GM12878 (cell line): ENCODE results near the gene DCDC1. TPM values are rescaled to one million over a fixed set of nuclear protein-coding genes. Genes with fewer than 3 reads are reported as not detected.

Source experiments
- ATAC-seq: fragments of 200-7000 bp; cut with Tn5 transposase; 3 replicates; pipeline ENCODE4 v1.9.1; 2020; ENCODE audit warnings: mild to moderate bottlenecking, moderate library complexity
- BruUV-seq: library from RNA; stranded (reverse); fragments of 400-500 nt; replicated peaks from 2 replicates; lab custom pipeline; 2021; lab: Mats Ljungman, UMichigan
- CTCF ChIA-PET: fragments of 300-600 bp; sonication (Branson Sonifier 250); formaldehyde crosslinking; extraction: SDS; loops from one replicate; lab custom pipeline; 2021; ENCODE audit warnings: inconsistent platforms; lab: Yijun Ruan, JAX
- POLR2A ChIA-PET: fragments of 350-600 bp; formaldehyde crosslinking; extraction: SDS; loops from one replicate; lab custom pipeline; 2021; ENCODE audit warnings: inconsistent platforms; lab: Charles Lee
- RAD21 ChIA-PET: fragments of 300-600 bp; sonication (Branson Sonifier 250); formaldehyde crosslinking; loops from one replicate; lab custom pipeline; 2023; ENCODE audit warnings: antibody characterized with exemption; ENCODE audit not compliant: unreplicated experiment; lab: Charles Lee
- SMC1A ChIA-PET: fragments of 300-600 bp; sonication (Branson Sonifier 250); formaldehyde crosslinking; loops from one replicate; lab custom pipeline; 2023; ENCODE audit not compliant: unreplicated experiment, uncharacterized antibody; lab: Charles Lee
- DNase-seq: peaks from one replicate; pipeline ENCODE4 v3.0.0-alpha.2; 2011; ENCODE audit warnings: low read depth, low spot score
- FAIRE-seq: peaks from 3 replicates; lab custom pipeline; 2011; peaks lifted over from hg19 to GRCh38; lab: Jason Lieb, UNC
- H2AFZ ChIP-seq: 2 replicates; pipeline ENCODE4 v1.6.0; 2011; ENCODE audit warnings: low read depth, low read length, control low read depth; ENCODE audit not compliant: control insufficient read depth
- H3K27ac ChIP-seq: 2 replicates; pipeline ENCODE4 v1.5.1; 2011; ENCODE audit warnings: control low read depth; ENCODE audit not compliant: control insufficient read depth, insufficient read depth
- H3K27me3 ChIP-seq, 2 experiments: replicated peaks in 1 of 2; 2 replicates each; pipeline versions ENCODE4 v1.6.0 to v1.6.1; 2011; ENCODE audit warnings: low read length in 1 of 2; ENCODE audit not compliant: control insufficient read depth in 2 of 2, insufficient read depth in 2 of 2
- H3K36me3 ChIP-seq, 2 experiments: 2 replicates each; pipeline ENCODE4 v1.5.1; 2011; ENCODE audit warnings: low read length in 1 of 2; ENCODE audit not compliant: control insufficient read depth in 2 of 2, insufficient read depth in 2 of 2
- H3K4me1 ChIP-seq: 2 replicates; pipeline ENCODE4 v1.6.1; 2011; ENCODE audit warnings: mild to moderate bottlenecking, low read length, moderate library complexity, mixed read lengths; ENCODE audit not compliant: control insufficient read depth, insufficient read depth
- H3K4me2 ChIP-seq: 2 replicates; pipeline ENCODE4 v1.6.0; 2011; ENCODE audit warnings: control low read depth; ENCODE audit not compliant: control insufficient read depth, insufficient read depth
- H3K4me3 ChIP-seq: fragments of 200-600 bp; sonication (generic); 2 replicates; pipeline ENCODE4 v1.5.1; 2016
- H3K79me2 ChIP-seq: 2 replicates; pipeline ENCODE4 v1.6.0; 2011; ENCODE audit warnings: low read length; ENCODE audit not compliant: control insufficient read depth, insufficient read depth
- H3K9ac ChIP-seq: 2 replicates; pipeline ENCODE4 v1.8.0; 2011; ENCODE audit warnings: low read length, control low read depth, mixed read lengths; ENCODE audit not compliant: control insufficient read depth, insufficient read depth
- H3K9me3 ChIP-seq: replicated peaks from 3 replicates; pipeline ENCODE4 v1.5.1; 2011; ENCODE audit warnings: mild to moderate bottlenecking, low read length; ENCODE audit not compliant: control insufficient read depth, insufficient read depth
- H4K20me1 ChIP-seq: 2 replicates; pipeline ENCODE4 v1.6.0; 2011; ENCODE audit not compliant: control insufficient read depth, insufficient read depth
- BRCA1 ChIP-seq: IDR thresholded peaks from 2 replicates; pipeline ENCODE4 v1.6.1; 2011; ENCODE audit warnings: low read depth, low read length, improper control_type of control experiment
- ESRRA ChIP-seq: IDR thresholded peaks from 2 replicates; pipeline ENCODE4 v1.6.1; 2012; ENCODE audit warnings: mild to moderate bottlenecking, low read length, improper control_type of control experiment
- NFIC ChIP-seq: IDR thresholded peaks from 2 replicates; pipeline ENCODE4 v1.6.1; 2012; ENCODE audit warnings: low read depth, mild to moderate bottlenecking, inconsistent platforms, low read length, moderate library complexity
- RELA ChIP-seq: fragments of 450-650 bp; IDR thresholded peaks from 2 replicates; pipeline ENCODE4 v1.8.0; 2014; ENCODE audit warnings: borderline replicate concordance; ENCODE audit not compliant: partially characterized antibody
- ZBTB40 ChIP-seq: fragments of 450-650 bp; IDR thresholded peaks from 2 replicates; pipeline ENCODE4 v1.6.1; 2016; ENCODE audit warnings: mild to moderate bottlenecking, moderate library complexity, borderline replicate concordance
- WGBS: methylation state at CpG from one replicate; pipeline ENCODE4 v1.1.6; 2016; ENCODE audit warnings: low lambda C conversion rate; ENCODE audit not compliant: insufficient replicate concordance, insufficient coverage; ENCODE audit errors: missing lambda C conversion rate; 5-methylcytosine and 5-hydroxymethylcytosine counted together
- in situ Hi-C: fragments of 300-500 bp; cut with MboI; formaldehyde crosslinking; loops from 9 replicates; pipeline ENCODE4 v1.14.3; 2018; ENCODE audit warnings: mixed read lengths
- intact Hi-C: fragments of 100-400 bp; cut with micrococcal nuclease; formaldehyde crosslinking; loops from one replicate; pipeline ENCODE4 v1.14.2; 2022; ENCODE audit not compliant: unreplicated experiment
- polyA plus RNA-seq, 11 experiments: library from polyadenylated mRNA; depleted of rRNA in 4 of 11; unstranded in 6 of 11; stranded (reverse) in 5 of 11; fragments of >200 nt; fragmentation: Nextera tagmentation in 4 of 11; fragmentation: Illumina TruSeq in 1 of 11; extraction: Ambion mirVana in 4 of 11; extraction: Trizol in 1 of 11; gene quantifications; 1 replicate in 1 of 11; 2 replicates in 10 of 11; pipeline versions ENCODE4 v1.2.1 to v1.2.3, GENCODE V29; 2011 to 2016; ENCODE audit warnings: inconsistent platforms in 2 of 11, missing spikeins in 2 of 11, low read depth in 1 of 11
- total RNA-seq, 4 experiments: library from RNA; depleted of rRNA in 3 of 4; stranded (reverse); fragments of >200 nt in 3 of 4; fragmentation: Illumina TruSeq in 1 of 4; extraction: Trizol in 1 of 4; gene quantifications; 2 replicates each; pipeline versions ENCODE4 v1.2.1 to v1.2.3, GENCODE V29; 2013 to 2021

Gene DCDC1
- total and polyA plus RNA-seq, 10 of the 15 experiments (the other 5 are each of a cell fraction or from before 2014, with no cell fraction given), result not detected

- ATAC-seq (no peak), FAIRE-seq (no peak), DNase-seq (no peak)
- SMC1A ChIA-PET, result interaction anchor here (1.5 kb wide), 1 partner anchor 137 kb away, joined by 3 read pairs; no protein-coding TSS in a partner anchor
- intact Hi-C loops, result loop anchor here (5.0 kb wide), 2 partner anchors 629 to 934 kb away; no protein-coding TSS in a partner anchor
- Histone ChIP-seq H3K79me2 (no peaks in the 10 kb centered on the region), H3K4me3 (no peak overlapping the region), H3K9ac (no peak overlapping the region), H2AFZ (no peak overlapping the region), H3K4me2 (no peak overlapping the region), H3K36me3 (no peaks in the 10 kb centered on the region; a peak in 1 of 4 replicates), H3K27ac (no peak overlapping the region), H3K27me3 (no peaks in the 10 kb centered on the region; a peak in 1 of 4 replicates), H4K20me1 (no peaks in the 10 kb centered on the region), H3K9me3 (no peaks in the 10 kb centered on the region), H3K4me1 (no peaks in the 10 kb centered on the region)
- TF ChIP-seq RELA (no peak), ESRRA (no peak), ZBTB40 (no peak), BRCA1 (no peak), NFIC (no peak)
- CTCF ChIA-PET, result interaction anchor here (0.8 to 2.5 kb wide), 4 partner anchors 11 to 714 kb away, joined by 3 to 10 read pairs (median 4); no protein-coding TSS in a partner anchor
- 0% methylated on average over 1 of the region's 1 CpG for WGBS
- in situ Hi-C loops, result loop anchor here (10.0 kb wide), 1 partner anchor 941 kb away; no protein-coding TSS in a partner anchor
- RAD21 ChIA-PET, result no interaction called here
- POLR2A ChIA-PET, result no interaction called here
- BruUV-seq, result no TSS peak
Measured at GRCh38 chr11:31243706-31244105, 125.8 kb downstream of the DCDC1 start.
